GM23248 (cell line): ENCODE results near the gene ZNF879. TPM values are rescaled to one million over a fixed set of nuclear protein-coding genes. Genes with fewer than 3 reads are reported as not detected.

Source experiments
- DNase-seq: peaks from one replicate; pipeline ENCODE4 v3.0.0-alpha.2; 2015
- H2AFZ ChIP-seq: fragments of 200-600 bp; sonication (generic); 2 replicates; pipeline ENCODE4 v1.6.1; 2016; ENCODE audit warnings: antibody characterized with exemption
- H3F3A ChIP-seq: fragments of 200-600 bp; sonication (generic); 2 replicates; pipeline ENCODE4 v1.6.1; 2016; ENCODE audit warnings: mild to moderate bottlenecking, antibody characterized with exemption, mixed run types; ENCODE audit not compliant: insufficient read depth
- H3K27ac ChIP-seq: fragments of 200-600 bp; sonication (generic); 2 replicates; pipeline ENCODE4 v1.5.1; 2016; ENCODE audit warnings: mild to moderate bottlenecking
- H3K27me3 ChIP-seq: fragments of 200-600 bp; sonication (generic); replicated peaks from 2 replicates; pipeline ENCODE4 v1.6.1; 2016; ENCODE audit warnings: mild to moderate bottlenecking; ENCODE audit not compliant: insufficient read depth
- H3K36me3 ChIP-seq: fragments of 200-600 bp; sonication (generic); 2 replicates; pipeline ENCODE4 v1.6.1; 2016; ENCODE audit warnings: low read depth, mild to moderate bottlenecking
- H3K4me1 ChIP-seq: fragments of 200-600 bp; sonication (generic); 2 replicates; pipeline ENCODE4 v1.6.1; 2016; ENCODE audit warnings: mild to moderate bottlenecking; ENCODE audit not compliant: insufficient read depth
- H3K4me2 ChIP-seq: fragments of 200-600 bp; sonication (generic); one replicate; pipeline ENCODE4 v1.6.1; 2016; ENCODE audit warnings: mild to moderate bottlenecking; ENCODE audit not compliant: unreplicated experiment
- H3K4me3 ChIP-seq: fragments of 200-600 bp; sonication (generic); 2 replicates; pipeline ENCODE4 v1.5.1; 2016; ENCODE audit warnings: mild to moderate bottlenecking
- H3K79me2 ChIP-seq: fragments of 200-600 bp; sonication (generic); 2 replicates; pipeline ENCODE4 v1.6.1; 2016; ENCODE audit warnings: mild to moderate bottlenecking; ENCODE audit not compliant: insufficient read depth
- H3K9ac ChIP-seq: fragments of 200-600 bp; sonication (generic); 2 replicates; pipeline ENCODE4 v1.6.1; 2016; ENCODE audit warnings: mild to moderate bottlenecking
- H3K9me2 ChIP-seq: fragments of 200-600 bp; sonication (generic); 2 replicates; pipeline ENCODE4 v1.6.1; 2016; ENCODE audit warnings: mixed run types, mild to moderate bottlenecking, moderate library complexity; ENCODE audit not compliant: insufficient read depth
- H3K9me3 ChIP-seq: fragments of 200-600 bp; sonication (generic); one replicate; pipeline ENCODE4 v1.6.1; 2017; ENCODE audit warnings: low read depth
- H4K20me1 ChIP-seq: fragments of 200-600 bp; sonication (generic); 2 replicates; pipeline ENCODE4 v1.6.0; 2016; ENCODE audit not compliant: insufficient read depth
- EZH2 ChIP-seq: fragments of 200-600 bp; sonication (generic); IDR thresholded peaks from 2 replicates; pipeline ENCODE4 v1.6.1; 2018; ENCODE audit warnings: antibody characterized with exemption, mild to moderate bottlenecking; ENCODE audit not compliant: insufficient read depth, poor library complexity, severe bottlenecking
- EZH2phosphoT487 ChIP-seq: fragments of 200-600 bp; sonication (generic); IDR thresholded peaks from 2 replicates; pipeline ENCODE4 v1.6.1; 2018; ENCODE audit warnings: antibody characterized with exemption, moderate library complexity, mild to moderate bottlenecking, low read depth; ENCODE audit not compliant: insufficient read depth
- WGBS, 2 experiments: methylation state at CpG; one replicate each; pipeline ENCODE4 v1.1.6; 2015 to 2017; ENCODE audit warnings: low lambda C conversion rate in 2 of 2, low coverage in 1 of 2; ENCODE audit errors: missing lambda C conversion rate in 2 of 2; 5-methylcytosine and 5-hydroxymethylcytosine counted together
- in situ Hi-C: fragments of 300-500 bp; cut with MboI; formaldehyde crosslinking; loops from 2 replicates; pipeline ENCODE4 v1.15.0; 2020
- polyA plus RNA-seq: library from polyadenylated mRNA; unstranded; fragments of >200 nt; fragmentation: Nextera tagmentation; extraction: Ambion mirVana; gene quantifications from 2 replicates; pipeline ENCODE4 v1.2.1, GENCODE V29; 2016
- total RNA-seq: library from RNA; depleted of rRNA; stranded (reverse); fragments of >200 nt; shearing (Covaris generic); gene quantifications from 2 replicates; pipeline ENCODE4 v1.2.3, GENCODE V29; 2014

Gene ZNF879
- total and polyA plus RNA-seq, 2 experiments from 2014 or later = 3.2 to 5.4 TPM

GRCh38 chr5:178990491-178990890, 33.1 kb upstream of the ZNF879 start:
- TF ChIP-seq EZH2phosphoT487 (no peak), EZH2 (no peak)
- Histone ChIP-seq H3F3A (no peaks in the 10 kb centered on the region), H3K9ac (no peak overlapping the region), H3K9me2 (no peaks in the 10 kb centered on the region), H3K4me3 (no peak overlapping the region), H3K4me1 (no peaks in the 10 kb centered on the region), H3K27me3 (no peaks in the 10 kb centered on the region), H3K9me3 (no peaks in the 10 kb centered on the region), H3K27ac (no peak overlapping the region), H3K4me2 (no peak overlapping the region), H2AFZ (no peak overlapping the region), H3K36me3 (no peaks in the 10 kb centered on the region), H3K79me2 (no peaks in the 10 kb centered on the region), H4K20me1 (no peaks in the 10 kb centered on the region)
- 48 to 57% methylated on average over 12 of the region's 12 CpGs for WGBS, 2 experiments
- no peak for DNase-seq
- in situ Hi-C loops = no loop called here

GRCh38 chr5:178991190-178992145, 32.1 kb upstream of the ZNF879 start:
- TF ChIP-seq EZH2phosphoT487 (no peak), EZH2 (no peak)
- Histone ChIP-seq H3K9me2 (no peaks in the 10 kb centered on the region), H3K4me3 (no peak overlapping the region), H3K4me1 (no peaks in the 10 kb centered on the region), H3K9me3 (no peaks in the 10 kb centered on the region), H3K27ac (no peak overlapping the region), H3F3A (no peaks in the 10 kb centered on the region), H3K9ac (no peak overlapping the region), H3K79me2 (no peaks in the 10 kb centered on the region), H3K36me3 (no peaks in the 10 kb centered on the region), H3K4me2 (no peak overlapping the region), H2AFZ (no peak overlapping the region), H3K27me3 (no peaks in the 10 kb centered on the region), H4K20me1 (no peaks in the 10 kb centered on the region)
- no peak for DNase-seq
- 63 to 67% methylated on average over 26 to 28 of the region's 28 CpGs for WGBS, 2 experiments
- in situ Hi-C loops = no loop called here

- H3K4me3 ChIP-seq = no peak overlapping the region
- no peak overlapping the region for H3K27ac ChIP-seq
- no peaks in the 10 kb centered on the region for H3K9me2 ChIP-seq
- no peaks in the 10 kb centered on the region for H3F3A ChIP-seq
- H4K20me1 ChIP-seq = no peaks in the 10 kb centered on the region
- WGBS, 2 experiments = 33 to 35% methylated on average over 9 of the region's 9 CpGs
- no peaks in the 10 kb centered on the region for H3K9me3 ChIP-seq
- H3K79me2 ChIP-seq = no peaks in the 10 kb centered on the region
- H3K36me3 ChIP-seq = no peaks in the 10 kb centered on the region
- H3K4me1 ChIP-seq = no peaks in the 10 kb centered on the region
- H3K4me2 ChIP-seq = no peak overlapping the region
- no peak for TF ChIP-seq EZH2phosphoT487
- no peak for TF ChIP-seq EZH2
- in situ Hi-C loops = no loop called here
- DNase-seq = no peak
- H3K9ac ChIP-seq = no peak overlapping the region
- H2AFZ ChIP-seq = no peak overlapping the region
- no peaks in the 10 kb centered on the region for H3K27me3 ChIP-seq
These were observed 31.2 kb upstream of the ZNF879 start for GRCh38 chr5:178992291-178992895.

DNA sequence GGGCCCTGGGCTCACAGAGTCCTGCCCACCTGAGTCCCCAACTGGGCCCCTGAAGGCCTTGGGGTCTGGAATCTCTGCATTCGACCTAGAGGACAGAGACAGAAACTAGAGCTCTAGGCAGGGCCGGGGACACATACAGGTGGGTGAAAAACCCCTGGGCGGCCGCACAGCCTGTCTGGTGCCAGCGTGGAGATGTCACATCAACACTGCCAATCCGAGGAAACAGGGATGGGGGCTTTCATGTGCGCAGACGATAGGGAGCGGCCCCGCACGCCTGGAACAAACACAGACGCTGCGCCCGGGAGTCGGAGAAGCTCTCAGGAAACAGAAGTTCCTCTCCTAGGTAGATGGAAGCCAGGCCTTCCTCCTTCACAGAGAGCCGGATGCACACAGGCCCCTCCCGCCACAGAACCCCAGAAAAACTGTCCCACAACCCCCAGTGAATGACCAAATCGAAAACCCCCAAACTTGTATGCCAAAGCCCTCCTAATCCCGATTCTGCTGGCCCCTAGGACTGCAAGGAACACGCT, 30.3 kb upstream of the ZNF879 start:
- no peak overlapping the region for H3K4me2 ChIP-seq
- no peak overlapping the region for H2AFZ ChIP-seq
- no peak for DNase-seq
- in situ Hi-C loops = no loop called here
- no peak overlapping the region for H3K9ac ChIP-seq
- H3K4me3 ChIP-seq = no peak overlapping the region
- no peaks in the 10 kb centered on the region for H3F3A ChIP-seq
- no peak for TF ChIP-seq EZH2phosphoT487
- H3K9me3 ChIP-seq = no peaks in the 10 kb centered on the region
- 42 to 49% methylated on average over 17 to 20 of the region's 20 CpGs for WGBS, 2 experiments
- H3K4me1 ChIP-seq = no peaks in the 10 kb centered on the region
- no peaks in the 10 kb centered on the region for H4K20me1 ChIP-seq
- no peaks in the 10 kb centered on the region for H3K9me2 ChIP-seq
- H3K27ac ChIP-seq = no peak overlapping the region
- no peaks in the 10 kb centered on the region for H3K27me3 ChIP-seq
- no peaks in the 10 kb centered on the region for H3K36me3 ChIP-seq
- no peaks in the 10 kb centered on the region for H3K79me2 ChIP-seq
